Left ventricle myocardium superior (tissue), 1 donor: Measurements from ENCODE around the gene ABR. TPM values are rescaled to one million over a fixed set of nuclear protein-coding genes. Genes with fewer than 3 reads are reported as not detected.
A peak's percentile ranks its signal among the peaks of the same experiment; 100 is the strongest.

Experiments used
- ATAC-seq: fragments of 200-7000 bp; cut with Tn5 transposase; one replicate; pipeline ENCODE4 v1.9.1; 2020; ENCODE audit warnings: mild to moderate bottlenecking, moderate library complexity
- DNase-seq: peaks from one replicate; pipeline ENCODE4 v3.0.0-alpha.2; 2020
- intact Hi-C: fragments of 100-400 bp; cut with micrococcal nuclease; formaldehyde crosslinking; loops from one replicate; pipeline ENCODE4 v1.11.0; 2022
- total RNA-seq: library from RNA; stranded (reverse); fragmentation: NEBNext Ultra II Directional; extraction: Animal tissue kit (Norgen Biotek cat#: 25700); gene quantifications from one replicate; pipeline ENCODE4 v1.2.1, GENCODE V29; 2021
- donor health status: DM: no; HTN: yes; CAD: no; lungs with severe emphysema.

The ABR gene
- total RNA-seq, 1 donor from 2014 or later: 167 TPM

DNA sequence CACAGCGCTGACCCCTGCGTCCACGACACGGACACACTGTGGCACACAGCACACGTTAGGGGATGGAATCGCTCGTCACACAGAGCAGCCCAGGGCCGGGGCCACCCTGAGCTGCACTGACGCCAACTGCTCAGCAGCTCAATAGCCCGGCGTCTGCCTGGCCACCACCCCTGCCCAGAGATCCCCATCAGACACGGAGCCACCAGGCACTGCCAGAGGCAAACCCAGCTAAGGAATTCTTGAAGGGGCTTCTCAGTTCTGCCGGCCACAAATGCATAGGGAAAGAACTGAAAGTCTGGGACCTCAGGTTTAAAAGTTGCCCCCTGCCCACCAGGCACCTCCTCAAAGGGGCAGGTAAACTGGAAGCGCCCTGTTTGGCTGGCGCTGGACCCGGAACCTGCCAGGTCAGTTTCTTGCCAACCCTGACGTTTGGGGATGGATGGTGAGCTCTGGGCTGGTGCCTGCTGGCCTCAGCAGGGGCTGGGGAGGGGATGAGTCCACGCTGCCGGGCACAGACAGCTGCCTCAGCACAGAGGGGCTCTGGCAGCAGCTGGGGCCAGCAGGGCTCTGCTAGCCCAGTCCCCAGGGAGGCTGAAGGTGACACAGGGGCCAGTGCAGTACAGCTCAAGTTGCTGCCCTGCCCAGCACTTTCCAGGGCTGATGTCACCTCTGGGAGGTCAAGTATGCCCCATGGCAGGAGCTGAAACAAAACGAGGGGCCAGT lies 149.7 kb downstream of the ABR start:
- ATAC-seq (peak; percentile 23), DNase-seq (peak; percentile 54)
- intact Hi-C loops: no loop called here

DNA sequence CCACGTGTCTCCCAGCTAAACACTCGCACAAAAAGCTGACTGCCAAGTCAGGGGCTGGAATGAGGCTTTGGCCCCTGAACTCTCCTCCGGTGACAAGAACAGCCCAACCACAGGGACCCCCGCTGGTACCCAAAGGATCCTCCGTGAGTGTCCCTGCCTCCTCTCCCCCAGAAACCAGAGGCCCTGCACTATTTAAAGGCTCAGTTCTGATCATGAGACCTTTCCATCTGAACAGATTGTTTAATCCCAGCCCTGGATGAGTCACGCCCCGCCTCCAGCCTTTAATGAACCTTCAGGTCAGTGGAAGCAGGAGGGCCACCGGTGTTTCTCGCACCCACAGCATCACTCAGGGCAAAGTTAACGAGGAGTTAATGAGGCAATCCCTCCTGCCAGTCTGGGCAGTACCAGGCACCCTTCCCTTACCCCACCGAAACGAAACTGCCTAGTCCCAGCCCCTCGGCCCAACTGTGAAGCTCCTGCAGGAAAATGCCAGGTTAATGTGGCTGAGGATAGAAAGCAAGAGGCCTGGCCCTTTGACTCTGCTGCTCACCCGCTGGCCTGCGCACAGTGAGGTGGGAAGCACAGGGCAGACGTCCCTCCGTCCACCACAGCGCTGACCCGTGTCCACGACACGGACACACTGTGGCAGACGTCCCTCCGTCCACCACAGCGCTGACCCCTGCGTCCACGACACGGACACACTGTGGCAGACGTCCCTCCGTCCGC lies 150.4 kb downstream of the ABR start:
- ATAC-seq: peak; percentile 34
- intact Hi-C loops: no loop called here
- DNase-seq: peak; percentile 64

DNA sequence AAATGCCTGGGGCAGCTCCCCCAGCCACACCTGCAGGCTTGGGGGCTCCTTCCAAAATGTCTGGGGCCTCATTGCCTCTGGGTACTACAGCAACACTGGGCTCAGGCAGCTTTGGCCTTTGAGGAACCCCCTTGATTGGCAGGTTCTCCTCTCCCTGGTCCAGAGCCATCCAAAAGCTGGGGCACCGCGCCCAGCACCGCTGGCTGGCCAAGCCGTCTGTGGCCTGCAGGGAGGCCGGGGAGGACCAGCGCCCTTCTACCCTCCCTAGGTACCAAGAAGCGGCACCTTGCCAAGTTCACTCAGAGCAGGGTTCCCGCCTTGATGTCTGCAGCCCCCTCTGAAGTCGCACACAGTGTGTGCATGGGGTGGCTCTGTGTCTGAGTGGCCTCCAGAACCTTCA lies 152.7 kb downstream of the ABR start:
- ATAC-seq (peak; percentile 16), DNase-seq (peak; percentile 81)
- intact Hi-C loops: no loop called here

DNA sequence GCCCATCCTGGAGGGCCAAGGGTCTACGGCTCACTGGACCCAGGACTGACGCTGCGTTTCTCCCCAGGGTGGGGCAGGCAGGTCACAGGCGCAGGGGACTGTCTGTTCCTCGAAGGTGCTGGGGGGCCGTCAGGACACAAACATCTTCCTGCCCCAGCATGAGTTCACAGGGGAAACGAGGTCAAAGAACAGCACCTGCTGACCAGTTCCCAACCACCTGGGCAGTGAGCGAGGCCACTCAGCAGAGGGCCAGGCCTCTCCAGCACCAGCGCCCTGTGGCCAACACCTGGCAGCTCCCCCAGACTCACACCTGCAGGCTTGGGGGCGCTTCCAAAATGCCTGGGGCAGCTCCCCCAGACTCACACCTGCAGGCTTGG lies 153.2 kb downstream of the ABR start:
- DNase-seq (no peak), ATAC-seq (no peak)
- intact Hi-C loops: no loop called here

DNA sequence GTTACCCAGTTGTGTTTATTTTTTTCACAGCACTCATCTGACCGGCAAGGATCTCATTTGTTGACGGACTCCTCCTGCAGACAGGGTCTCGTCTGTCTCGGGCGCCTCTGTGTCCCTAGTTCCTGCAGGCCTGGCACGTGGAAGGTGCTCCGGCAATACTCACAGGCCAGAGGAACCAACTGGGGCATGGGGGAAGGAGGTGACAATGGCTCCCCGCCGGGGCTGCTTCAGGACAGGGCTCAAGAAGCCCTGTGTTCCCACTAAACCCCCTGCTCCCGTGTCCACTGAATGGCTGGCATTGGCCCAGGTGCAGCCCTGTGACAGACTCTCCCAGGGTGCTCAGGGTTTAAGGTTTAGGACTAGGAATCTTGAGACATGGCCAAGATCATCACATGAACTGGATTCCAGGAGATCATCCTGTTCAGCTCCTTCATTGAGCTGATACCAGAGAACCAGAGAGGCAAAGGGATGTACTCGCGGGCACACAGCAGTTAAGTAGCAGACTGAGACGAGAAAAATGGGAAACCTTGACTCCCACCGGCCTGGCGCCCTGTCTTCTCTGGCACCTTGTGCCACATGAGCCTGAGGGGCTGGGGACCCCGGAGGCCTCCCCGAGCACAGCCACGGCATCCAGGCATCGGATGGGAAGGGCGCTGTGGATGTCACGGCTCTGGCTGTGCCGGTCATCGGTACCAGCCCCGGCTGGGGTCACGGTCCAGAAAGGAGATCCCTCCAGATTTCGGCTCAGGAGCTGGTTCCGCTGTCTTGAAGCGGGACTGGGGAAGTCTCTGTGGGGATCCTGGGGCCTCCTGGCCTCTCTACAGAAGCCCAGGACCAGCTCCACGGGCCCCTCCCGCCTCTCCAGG lies 153.8 kb downstream of the ABR start:
- intact Hi-C loops: no loop called here
- ATAC-seq: no peak
- DNase-seq: peak; percentile 21

DNA sequence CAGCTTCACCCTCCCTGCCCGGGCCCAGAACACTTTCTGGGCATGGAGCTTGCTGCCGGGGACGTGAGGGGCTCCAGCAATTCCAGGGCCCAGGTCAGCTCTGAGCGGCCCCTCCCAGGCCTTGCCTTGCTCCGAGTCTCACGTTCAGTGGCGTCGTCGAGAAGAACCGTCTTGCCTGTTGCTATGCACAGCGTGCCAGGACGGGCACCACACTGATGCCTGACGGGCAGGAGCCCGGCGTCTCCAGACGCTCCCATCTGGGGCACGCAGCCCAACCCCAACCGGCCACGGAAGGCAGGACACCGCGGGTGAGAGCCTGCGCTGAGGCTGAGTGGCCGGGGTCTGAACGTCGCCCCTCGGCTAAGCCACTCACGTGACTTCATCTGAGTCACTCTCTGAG lies 155.7 kb downstream of the ABR start:
- intact Hi-C loops: no loop called here
- ATAC-seq: no peak
- DNase-seq: no peak

DNA sequence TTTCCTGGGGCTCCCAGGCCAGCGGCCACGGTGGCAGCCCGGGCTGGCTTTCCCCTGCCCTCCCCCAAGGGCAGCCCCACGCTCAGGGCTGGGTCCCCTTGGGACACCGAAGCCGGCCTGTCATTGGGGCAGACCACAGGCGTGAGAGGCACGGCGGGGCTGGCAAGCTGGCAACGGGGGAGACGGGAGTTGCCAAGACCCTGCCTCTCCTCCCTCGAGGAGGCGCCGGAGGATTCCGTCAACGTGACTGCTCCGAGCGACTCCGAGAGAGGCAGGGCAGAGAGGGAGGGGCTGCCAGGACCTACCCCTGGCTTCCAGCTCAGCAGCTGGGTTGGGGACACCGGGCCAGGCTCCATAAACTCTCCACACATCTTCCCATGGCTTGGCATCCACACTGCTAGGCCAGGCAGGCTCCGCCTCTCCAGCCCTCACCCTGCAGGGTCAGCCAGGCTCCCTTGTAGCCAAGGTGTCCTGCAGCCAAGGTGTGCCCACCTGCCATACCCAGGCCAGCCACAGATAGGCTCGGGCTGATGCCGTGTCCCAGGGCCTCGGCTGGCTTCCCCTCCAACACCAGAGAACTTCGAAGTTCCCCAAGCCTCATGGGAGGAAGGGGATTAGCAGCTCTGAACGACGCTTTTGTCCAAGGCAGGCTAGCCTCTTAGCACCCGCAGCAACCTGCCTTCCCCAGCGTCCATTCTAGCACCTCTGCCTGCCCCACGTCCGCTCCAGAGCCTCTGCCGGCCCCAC lies 157.3 kb downstream of the ABR start:
- peak; percentile 84 for DNase-seq
- intact Hi-C loops: no loop called here
- peak; percentile 70 for ATAC-seq

DNA sequence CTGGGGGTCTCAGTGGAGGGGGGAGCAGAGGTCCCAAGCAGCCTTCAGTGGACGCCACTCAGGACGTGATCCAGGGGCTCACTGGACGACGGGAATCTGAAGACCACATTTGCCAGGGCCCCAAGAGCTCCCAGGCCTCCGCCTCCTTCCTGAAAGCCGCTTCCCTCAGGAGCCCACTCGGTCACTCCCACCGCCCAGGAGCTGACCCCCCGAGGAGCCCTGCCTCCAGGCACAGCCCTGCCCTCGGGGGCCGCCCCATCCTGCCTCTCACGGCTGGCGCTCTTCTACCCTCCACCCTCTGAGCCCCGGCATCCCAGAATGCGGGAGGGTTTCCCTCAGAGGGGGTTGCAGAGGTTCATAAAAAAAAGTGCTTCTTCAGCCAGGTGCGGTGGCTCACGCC lies 158.6 kb downstream of the ABR start:
- intact Hi-C loops: no loop called here
- no peak for ATAC-seq
- DNase-seq: no peak

DNA sequence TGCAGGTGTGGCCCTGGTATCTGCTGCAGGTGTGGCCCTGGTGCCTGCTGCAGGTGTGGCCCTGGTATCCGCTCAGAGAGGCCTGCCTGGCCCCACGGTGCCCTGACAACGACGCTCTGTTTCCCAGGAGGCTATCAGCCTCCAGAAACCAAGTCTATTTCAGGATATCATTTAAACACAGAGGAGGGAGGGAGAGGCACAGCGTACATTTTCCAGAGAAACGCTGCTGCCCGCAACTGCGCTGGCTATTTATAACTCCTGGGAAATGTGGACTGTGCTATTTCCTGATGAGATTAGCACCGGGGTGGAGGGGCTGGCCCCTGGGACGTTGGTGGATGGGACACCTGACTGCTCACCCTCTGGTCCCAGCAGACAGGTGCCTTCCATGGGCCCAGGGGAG lies 160.3 kb downstream of the ABR start:
- DNase-seq (peak; percentile 79), ATAC-seq (peak; percentile 83)
- intact Hi-C loops: no loop called here

DNA sequence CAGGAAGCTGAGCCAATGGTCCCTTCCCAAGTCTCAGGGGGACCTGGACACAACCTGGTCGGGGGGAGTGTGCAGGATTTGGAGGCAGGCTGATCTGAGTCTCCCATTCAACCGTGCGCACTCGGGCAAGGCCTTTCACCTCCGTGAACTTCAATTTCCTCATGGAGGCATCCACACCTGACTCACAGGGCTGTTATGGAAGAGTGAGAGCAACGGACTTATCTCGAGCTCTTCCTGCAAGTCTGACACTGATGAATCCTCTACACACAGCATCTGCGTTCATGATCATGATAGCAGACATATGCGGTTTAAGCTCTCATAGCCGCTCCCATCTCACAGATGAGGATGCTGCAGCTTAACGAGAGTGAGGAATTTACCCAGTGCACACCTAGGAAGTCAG lies 161.2 kb downstream of the ABR start:
- intact Hi-C loops: no loop called here
- DNase-seq (no peak), ATAC-seq (no peak)

DNA sequence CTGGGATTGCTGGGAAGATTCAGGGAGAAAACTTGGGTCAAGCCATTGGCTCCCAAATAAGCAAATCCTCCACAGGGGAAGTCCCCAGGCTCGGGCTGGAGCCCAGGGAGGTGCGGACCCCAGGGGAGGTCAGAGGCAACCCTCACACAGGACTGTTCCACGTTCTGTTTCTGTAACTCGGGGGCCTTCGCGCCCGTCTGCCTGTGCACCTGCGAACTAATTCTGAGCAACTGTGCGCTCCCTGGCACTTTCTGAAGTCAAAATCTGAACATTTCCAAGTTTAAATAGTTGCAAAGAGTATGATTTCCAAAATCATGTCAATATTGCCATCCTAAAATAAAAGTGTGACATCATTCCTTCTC lies 166.1 kb downstream of the ABR start:
- ATAC-seq (no peak), DNase-seq (no peak)
- intact Hi-C loops: no loop called here

DNA sequence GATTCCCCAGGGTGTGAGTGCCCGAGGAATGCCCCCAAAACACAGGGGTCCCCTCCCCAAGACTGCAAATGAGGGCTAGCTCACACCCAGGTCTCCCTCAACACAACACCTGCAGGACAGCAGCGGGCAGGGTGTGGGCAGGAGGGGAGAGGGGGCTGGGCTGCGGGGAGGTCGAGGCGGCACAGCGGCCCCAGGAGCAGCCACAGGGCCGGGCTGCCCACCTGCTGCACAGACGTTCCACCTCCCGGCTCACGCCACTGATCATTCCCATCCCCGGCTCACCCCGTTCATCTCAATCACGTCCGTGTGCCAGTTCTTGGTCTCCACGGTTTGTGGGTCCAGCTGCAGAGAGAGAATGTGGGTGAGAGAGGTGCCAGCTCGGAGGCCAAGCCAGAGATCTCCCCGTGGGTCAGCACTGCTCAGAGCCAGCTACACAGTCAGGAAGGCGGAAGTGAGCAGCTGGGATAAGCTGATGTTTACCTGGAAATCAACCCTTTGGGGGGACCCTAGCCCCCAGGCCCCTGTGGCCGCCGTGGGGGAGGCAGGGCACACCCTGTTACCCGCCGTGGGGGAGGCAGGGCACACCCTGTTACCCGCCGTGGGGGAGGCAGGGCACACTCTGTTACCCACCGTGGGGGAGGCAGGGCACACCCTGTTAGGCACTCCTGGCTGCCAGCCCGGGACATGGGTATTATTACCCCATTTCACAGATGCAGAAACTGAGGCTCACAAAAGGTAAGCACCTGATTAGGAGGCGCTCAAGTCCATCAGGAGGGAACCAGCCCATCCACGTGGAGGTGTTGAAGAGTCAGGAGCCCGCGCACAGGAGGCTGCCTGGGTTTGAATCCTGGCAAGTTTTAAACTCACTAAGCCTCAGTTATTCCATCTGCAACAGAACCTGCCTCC lies 166.7 kb downstream of the ABR start:
- no peak for ATAC-seq
- intact Hi-C loops: no loop called here
- no peak for DNase-seq

DNA sequence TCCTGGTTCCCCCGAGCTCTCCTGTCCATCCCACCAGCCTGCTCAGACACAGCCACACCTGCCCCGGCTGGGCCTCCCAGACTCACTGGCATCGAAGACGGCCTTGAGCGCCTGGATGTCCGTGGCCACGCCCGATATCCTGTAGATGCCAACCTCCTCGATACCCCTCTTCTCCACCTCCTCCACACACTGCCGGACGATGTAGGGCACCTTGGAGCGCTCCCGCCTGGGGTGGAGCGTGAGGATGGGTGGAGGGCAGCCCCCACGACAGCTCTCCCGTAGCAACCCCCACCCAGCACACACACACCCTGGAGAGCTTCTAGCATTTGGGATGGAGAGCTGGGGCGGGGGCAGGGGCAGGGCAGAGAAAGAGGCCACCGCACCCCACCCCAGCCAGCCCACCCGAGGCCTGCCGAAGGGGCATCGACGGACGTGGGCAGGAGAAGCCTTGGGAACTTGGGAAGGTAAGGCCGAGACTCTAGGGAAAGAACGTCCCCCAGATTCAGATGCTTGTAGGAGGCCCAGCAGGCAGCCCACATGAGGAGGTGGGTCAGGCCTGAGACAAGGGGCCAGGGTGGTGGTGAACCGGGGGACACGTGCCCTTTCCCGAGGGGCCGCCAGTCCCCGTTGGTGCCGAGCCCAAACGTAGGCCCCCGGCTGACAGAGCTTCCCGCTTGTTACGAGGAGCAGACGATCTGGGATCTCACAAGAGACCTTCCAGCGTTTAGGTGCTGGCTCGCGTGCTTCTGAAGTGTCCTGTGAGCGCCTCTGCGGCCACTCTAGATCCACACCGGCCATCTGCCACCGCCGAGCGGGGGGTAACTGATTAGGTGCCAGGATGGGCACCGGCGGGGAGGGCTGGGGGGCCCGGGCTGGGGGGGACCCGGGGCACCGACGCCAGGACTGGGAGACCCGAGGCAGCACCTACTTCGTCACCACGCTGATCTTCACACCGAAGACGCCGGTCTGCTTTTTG lies 167.7 kb downstream of the ABR start:
- intact Hi-C loops: no loop called here
- DNase-seq (peak; percentile 32), ATAC-seq (no peak)

DNA sequence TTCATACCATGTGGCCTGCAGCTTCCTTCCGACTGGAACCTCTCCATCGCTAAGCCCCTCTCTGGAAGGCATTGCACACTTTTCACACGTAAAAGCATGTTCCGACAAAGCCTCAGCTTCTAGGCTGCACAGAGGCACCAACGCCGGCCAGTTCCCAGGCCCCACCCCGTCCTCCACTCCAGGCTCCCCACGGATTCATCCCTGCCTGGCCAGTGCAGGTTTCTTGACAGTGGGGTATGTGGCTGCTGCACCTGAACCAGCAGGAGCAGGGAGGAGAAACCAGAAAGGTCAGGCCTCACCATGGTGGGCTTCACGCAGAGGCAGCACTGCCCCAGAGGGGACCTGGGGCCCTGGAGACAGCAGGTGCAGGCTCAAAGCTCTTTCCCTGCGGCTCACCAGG lies 168.6 kb downstream of the ABR start:
- DNase-seq (no peak), ATAC-seq (no peak)
- intact Hi-C loops: no loop called here

DNA sequence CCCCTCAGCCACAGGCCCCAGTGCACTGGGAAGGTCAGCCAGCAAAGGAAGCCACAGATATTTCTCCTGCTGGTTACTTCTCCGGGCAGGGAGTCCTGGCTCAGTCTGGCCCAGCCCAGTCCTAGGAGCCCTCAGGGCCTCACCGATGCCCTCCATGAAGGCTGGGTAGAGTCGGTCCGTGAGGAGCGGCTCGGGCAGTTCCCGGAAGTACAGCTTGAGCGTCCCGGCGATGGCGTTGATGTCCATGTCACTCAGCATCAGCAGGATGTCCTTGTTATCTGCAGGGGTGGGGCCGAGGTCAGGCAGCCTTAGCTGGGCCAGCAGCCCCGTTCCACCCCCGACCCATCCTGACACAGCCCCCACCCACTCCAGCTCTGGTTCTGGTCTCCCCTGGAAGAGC lies 169.2 kb downstream of the ABR start:
- ATAC-seq (no peak), DNase-seq (peak; percentile 24)
- intact Hi-C loops: no loop called here

DNA sequence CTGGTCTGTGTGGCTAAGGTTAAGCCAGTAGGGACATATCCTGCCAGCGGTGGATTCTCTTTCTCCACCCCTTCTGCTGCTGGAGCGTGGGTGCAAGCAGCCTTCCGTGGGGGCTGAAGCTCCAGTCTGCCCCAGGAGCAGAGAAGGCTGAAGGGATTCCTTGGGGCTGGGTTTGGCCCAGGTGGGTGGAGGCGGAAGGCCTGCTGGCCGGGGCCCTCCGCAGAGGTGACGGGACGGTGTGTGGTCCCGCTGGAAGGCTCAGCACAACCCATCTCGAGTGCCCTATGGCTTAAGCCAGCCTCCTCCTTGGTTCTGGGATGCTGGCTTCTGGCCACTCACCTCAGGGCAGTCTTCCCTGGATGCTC lies 169.7 kb downstream of the ABR start:
- ATAC-seq: no peak
- no peak for DNase-seq
- intact Hi-C loops: no loop called here

DNA sequence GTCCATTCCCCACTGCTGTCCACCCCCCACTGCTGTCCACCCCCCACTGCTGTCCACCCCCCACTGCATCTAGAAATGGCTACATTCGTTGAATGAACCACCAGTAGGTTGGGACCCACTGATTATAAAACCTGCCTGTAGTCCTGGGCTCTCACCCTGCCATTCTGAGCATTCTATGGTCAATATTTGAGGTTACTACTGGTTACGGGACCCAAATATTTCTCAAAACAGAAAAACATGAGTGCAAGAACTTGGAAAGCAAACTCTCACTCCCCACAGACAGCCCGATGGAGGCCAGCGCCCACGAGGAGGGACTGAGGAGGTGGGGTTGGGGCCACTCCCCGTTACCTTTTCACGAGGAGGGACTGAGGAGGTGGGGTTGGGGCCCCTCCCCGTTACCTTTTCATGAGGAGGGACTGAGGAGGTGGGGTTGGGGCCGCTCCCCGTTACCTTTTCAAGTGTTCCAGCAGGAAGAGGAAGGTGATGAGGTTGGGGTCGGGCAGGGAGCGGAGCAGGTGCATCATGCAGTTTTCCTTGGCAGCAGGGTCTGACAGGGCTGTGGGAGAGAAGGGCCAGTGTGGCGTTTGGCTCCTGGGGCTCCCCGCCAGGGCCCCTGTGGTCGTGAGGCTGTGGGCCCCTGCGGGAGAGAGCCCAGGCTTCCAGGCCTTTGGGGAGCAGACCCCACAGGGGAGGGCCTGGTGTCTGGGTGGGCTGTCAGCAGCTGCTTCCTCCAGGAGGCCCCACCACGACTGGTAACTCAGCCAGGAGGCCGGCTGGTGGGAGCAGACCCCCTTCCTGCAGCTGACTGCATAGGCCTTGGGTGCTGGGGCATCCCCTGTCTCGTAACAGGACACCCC lies 170.3 kb downstream of the ABR start:
- ATAC-seq (no peak), DNase-seq (no peak)
- intact Hi-C loops: no loop called here
